ENCODE measurements around the gene LITAF.

The LITAF gene

DNA sequence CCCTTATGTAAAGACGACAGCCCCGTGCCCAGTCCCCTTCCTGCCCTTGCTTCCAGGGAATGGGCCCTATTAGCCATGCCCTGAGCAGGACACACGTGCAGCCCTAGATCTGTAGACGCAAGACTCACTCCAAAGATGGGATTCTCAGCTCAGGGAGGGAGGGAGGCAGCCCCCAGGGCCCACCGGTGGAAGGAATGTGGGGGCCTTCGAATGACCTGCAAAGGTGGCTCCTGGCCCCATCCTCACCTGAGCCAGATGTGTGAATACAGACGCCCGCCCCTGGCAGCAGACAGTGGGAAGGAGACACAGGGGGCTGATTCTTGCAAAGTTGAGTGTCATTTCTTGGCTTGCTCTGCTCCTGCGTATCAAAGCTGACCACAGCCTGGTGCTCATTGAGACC, 47.8 kb downstream of the LITAF start:
- no peaks in the 10 kb centered on the region for H3K4me1 ChIP-seq
- no peaks in the 10 kb centered on the region for H3K36me3 ChIP-seq
- DNase-seq, result no peak
- H3K9me3 ChIP-seq, result no peaks in the 10 kb centered on the region
- no peaks in the 10 kb centered on the region for H3K27me3 ChIP-seq
- no peak overlapping the region for H3K4me3 ChIP-seq (ENCODE audit: low read depth, low read length)
- TF ChIP-seq, protein P1, sequence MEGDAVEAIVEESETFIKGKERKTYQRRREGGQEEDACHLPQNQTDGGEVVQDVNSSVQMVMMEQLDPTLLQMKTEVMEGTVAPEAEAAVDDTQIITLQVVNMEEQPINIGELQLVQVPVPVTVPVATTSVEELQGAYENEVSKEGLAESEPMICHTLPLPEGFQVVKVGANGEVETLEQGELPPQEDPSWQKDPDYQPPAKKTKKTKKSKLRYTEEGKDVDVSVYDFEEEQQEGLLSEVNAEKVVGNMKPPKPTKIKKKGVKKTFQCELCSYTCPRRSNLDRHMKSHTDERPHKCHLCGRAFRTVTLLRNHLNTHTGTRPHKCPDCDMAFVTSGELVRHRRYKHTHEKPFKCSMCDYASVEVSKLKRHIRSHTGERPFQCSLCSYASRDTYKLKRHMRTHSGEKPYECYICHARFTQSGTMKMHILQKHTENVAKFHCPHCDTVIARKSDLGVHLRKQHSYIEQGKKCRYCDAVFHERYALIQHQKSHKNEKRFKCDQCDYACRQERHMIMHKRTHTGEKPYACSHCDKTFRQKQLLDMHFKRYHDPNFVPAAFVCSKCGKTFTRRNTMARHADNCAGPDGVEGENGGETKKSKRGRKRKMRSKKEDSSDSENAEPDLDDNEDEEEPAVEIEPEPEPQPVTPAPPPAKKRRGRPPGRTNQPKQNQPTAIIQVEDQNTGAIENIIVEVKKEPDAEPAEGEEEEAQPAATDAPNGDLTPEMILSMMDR (IDR thresholded peaks at IDR 0.05; ENCODE audit: low read depth, low read length), result no peak

DNA sequence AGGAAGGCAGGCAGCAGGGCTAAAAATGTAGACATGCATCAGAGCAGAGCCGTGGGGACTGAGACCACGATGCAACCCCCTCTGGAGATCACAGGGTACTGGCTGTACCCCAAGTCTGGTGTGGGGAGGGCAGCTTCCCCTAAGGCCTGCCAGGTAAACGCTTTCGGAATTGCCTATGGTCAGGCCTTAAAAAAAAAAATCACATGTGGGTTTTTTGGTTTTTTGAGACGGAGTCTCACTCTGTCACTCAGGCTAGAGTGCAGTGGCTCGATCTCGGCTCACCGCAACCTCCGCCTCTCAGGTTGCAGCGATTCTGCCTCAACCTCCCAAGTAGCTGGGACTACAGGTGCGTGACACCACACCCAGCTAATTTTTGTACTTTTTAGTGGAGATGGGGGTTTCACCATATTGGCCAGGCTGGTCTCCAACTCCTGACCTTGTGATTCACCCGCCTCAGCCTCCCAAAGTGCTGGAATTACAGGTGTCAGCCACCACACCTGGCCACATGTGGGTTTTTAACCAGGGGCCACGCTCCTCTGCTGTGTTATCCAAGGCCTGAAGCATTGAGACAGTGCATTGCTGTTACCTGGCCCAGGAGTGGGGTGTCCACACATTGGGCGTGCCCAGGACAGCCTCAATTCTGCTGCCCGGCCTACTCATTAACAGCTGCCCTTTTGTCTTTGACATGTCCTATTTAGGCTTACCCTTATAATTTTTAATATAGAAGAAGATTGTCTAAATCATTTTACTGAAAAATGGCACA, 50.4 kb downstream of the LITAF start:
- DNase-seq, result no peak
- H3K4me3 ChIP-seq (ENCODE audit: low read depth, low read length), result no peak overlapping the region
- H3K27me3 ChIP-seq, result no peaks in the 10 kb centered on the region
- H3K36me3 ChIP-seq, result no peaks in the 10 kb centered on the region
- H3K4me1 ChIP-seq, result no peaks in the 10 kb centered on the region
- TF ChIP-seq, protein P1 (IDR thresholded peaks at IDR 0.05; ENCODE audit: low read depth, low read length), result no peak
- H3K9me3 ChIP-seq, result no peaks in the 10 kb centered on the region

DNA sequence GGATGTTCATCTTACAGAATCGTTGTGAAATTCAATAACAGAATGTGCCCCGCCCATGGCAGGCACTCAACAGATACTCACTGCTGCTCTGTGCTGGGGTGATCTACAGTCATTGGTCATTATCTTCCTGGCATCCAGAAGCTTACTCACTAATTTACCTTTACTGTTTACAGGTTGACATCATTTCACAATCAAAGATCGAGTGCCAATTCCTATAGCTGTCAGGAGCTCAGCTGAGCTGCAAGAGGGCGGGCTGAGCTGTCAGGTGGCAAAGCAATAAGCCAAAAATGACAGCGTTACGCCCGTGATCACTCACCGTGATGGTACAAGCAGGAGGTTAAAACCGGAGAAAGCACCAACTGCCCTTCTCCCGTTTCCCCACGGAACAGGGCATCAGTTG, 51.2 kb downstream of the LITAF start:
- Histone ChIP-seq H3K36me3 (no peaks in the 10 kb centered on the region), H3K9me3 (no peaks in the 10 kb centered on the region), H3K4me1 (no peaks in the 10 kb centered on the region), H3K4me3 (ENCODE audit: low read depth, low read length) (no peak overlapping the region), H3K27me3 (no peaks in the 10 kb centered on the region)
- DNase-seq, result no peak
- TF ChIP-seq, protein P1 (IDR thresholded peaks at IDR 0.05; ENCODE audit: low read depth, low read length), result no peak

DNA sequence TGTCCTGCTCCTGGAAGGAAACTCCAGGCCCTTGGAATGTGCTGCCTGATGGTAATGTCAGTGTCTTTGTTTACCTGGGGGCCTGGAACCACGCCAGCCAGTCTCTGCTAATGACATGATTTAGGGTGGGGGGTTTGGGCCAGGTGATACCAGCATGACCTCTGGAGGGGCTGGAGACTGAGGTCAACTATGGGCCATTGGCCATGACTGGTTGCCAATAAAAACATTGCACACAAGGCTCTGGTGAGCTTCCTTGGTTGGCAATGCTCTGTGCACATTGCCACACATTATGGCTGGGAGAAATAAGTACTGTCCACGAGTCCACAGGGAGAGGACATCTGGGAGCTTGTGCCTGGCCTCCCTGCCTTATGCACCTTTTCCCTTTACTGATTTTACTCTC, 52.5 kb downstream of the LITAF start:
- TF ChIP-seq, protein P1 (IDR thresholded peaks at IDR 0.05; ENCODE audit: low read depth, low read length), result no peak
- H3K36me3 ChIP-seq, result no peaks in the 10 kb centered on the region
- no peaks in the 10 kb centered on the region for H3K4me1 ChIP-seq
- H3K27me3 ChIP-seq, result no peaks in the 10 kb centered on the region
- DNase-seq, result no peak
- H3K9me3 ChIP-seq, result no peaks in the 10 kb centered on the region
- H3K4me3 ChIP-seq (ENCODE audit: low read depth, low read length), result no peak overlapping the region

DNA sequence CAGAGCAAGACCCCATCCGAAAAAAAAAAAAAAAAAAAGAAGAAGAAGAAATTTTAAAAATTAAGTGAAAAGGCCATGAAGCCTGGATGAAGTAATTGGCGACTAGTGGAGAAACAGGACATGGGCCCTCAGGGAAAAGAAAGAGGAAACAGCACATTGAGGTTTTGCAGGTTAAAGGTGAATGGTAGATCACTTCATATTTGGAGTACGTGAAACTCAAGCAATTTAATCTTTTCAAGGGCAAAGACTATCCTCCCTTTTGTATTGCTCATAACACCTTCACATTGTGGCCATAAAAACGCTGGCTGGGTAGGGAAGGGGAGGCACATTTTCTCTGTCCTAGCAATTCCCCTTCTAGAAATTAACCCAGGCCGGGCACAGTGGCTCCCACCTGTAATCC, 53.1 kb downstream of the LITAF start:
- Histone ChIP-seq H3K4me3 (ENCODE audit: low read depth, low read length) (no peak overlapping the region), H3K4me1 (no peaks in the 10 kb centered on the region), H3K27me3 (no peaks in the 10 kb centered on the region), H3K36me3 (no peaks in the 10 kb centered on the region), H3K9me3 (no peaks in the 10 kb centered on the region)
- DNase-seq, result no peak
- TF ChIP-seq, protein P1 (IDR thresholded peaks at IDR 0.05; ENCODE audit: low read depth, low read length), result no peak

DNA sequence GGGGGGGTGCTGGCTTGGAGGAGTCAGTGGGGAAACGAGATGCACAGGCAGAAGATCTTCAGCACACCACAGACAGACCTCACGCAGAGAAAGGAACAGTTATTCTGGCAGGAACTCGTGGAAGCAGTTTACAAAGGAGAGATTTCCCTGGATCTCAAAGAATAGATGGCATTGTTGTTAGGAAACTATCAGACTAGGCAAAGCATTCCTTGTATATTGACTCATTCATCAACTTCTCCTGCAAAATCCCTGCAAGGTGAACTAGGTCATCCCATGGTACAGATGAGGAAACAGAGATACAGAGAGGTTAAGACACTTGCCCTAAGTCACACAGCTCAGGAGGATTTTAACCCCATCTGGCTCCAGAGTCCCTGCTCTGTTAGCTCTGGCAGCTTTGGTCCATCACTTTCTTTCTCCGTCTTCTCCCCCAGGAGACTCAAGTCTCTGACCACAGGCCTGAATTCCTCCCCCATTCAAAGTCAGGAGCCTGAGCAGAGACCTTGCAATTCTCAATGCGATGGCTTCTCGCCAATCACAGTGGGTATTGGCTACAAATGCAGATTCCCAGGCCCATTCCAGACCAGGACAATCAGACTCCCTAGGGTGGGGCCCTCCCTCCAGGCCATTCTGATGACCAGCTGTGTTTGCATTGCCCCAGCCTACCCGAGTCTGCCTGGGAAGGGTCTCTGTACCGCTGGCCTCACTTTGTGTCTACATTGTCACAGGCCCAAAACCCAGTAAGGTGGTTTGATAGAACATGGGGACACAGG, 56.4 kb downstream of the LITAF start:
- DNase-seq, result no peak
- Histone ChIP-seq H3K9me3 (no peaks in the 10 kb centered on the region), H3K4me1 (no peaks in the 10 kb centered on the region), H3K4me3 (ENCODE audit: low read depth, low read length) (no peak overlapping the region), H3K36me3 (no peaks in the 10 kb centered on the region), H3K27me3 (no peaks in the 10 kb centered on the region)
- TF ChIP-seq, protein P1 (IDR thresholded peaks at IDR 0.05; ENCODE audit: low read depth, low read length), result no peak

Data from BE2C (cell line).